ENCODE results near the gene DERL2.

DNA sequence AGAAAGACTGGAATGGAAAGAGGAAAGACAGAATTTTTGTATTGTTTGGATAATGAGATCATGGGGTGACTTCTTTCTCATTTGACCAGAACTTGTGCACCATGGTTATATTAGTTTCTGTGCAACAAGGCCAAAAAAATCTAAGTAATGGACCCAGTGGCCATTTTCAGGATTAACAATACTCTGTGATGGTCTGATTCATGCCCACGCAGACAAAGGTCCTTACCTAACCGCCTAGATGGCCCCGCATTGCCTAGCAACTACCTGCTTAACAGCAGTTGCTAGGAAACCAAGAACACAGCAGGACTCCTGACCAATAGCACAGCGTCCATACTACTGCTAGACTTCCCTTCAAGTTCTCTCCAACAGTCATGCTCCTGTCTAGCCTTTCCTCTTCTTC is 22.8 kb upstream of the DERL2 start:
- TF ChIP-seq, protein P1, sequence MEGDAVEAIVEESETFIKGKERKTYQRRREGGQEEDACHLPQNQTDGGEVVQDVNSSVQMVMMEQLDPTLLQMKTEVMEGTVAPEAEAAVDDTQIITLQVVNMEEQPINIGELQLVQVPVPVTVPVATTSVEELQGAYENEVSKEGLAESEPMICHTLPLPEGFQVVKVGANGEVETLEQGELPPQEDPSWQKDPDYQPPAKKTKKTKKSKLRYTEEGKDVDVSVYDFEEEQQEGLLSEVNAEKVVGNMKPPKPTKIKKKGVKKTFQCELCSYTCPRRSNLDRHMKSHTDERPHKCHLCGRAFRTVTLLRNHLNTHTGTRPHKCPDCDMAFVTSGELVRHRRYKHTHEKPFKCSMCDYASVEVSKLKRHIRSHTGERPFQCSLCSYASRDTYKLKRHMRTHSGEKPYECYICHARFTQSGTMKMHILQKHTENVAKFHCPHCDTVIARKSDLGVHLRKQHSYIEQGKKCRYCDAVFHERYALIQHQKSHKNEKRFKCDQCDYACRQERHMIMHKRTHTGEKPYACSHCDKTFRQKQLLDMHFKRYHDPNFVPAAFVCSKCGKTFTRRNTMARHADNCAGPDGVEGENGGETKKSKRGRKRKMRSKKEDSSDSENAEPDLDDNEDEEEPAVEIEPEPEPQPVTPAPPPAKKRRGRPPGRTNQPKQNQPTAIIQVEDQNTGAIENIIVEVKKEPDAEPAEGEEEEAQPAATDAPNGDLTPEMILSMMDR (IDR thresholded peaks at IDR 0.05; ENCODE audit: poor library complexity): no peak
- TF ChIP-seq EZH2 (IDR thresholded peaks at IDR 0.05; ENCODE audit: borderline replicate concordance) (no peak), EZH2phosphoT487 (IDR thresholded peaks at IDR 0.05; ENCODE audit: low read depth, severe bottlenecking, unreplicated experiment) (no peak)
